ENCODE results near the gene DUSP3. TPM values are rescaled to one million over a fixed set of nuclear protein-coding genes. Genes with fewer than 3 reads are reported as not detected.

The DUSP3 gene
- total and polyA plus RNA-seq, 2 of the 13 experiments (the other 11 are each of a cell fraction or from before 2014, with no cell fraction given) = 60.0 to 71.5 TPM

GRCh38 chr17:43720311-43721060, 58.3 kb downstream of the DUSP3 start (continued):
- TF ChIP-seq, protein P1, sequence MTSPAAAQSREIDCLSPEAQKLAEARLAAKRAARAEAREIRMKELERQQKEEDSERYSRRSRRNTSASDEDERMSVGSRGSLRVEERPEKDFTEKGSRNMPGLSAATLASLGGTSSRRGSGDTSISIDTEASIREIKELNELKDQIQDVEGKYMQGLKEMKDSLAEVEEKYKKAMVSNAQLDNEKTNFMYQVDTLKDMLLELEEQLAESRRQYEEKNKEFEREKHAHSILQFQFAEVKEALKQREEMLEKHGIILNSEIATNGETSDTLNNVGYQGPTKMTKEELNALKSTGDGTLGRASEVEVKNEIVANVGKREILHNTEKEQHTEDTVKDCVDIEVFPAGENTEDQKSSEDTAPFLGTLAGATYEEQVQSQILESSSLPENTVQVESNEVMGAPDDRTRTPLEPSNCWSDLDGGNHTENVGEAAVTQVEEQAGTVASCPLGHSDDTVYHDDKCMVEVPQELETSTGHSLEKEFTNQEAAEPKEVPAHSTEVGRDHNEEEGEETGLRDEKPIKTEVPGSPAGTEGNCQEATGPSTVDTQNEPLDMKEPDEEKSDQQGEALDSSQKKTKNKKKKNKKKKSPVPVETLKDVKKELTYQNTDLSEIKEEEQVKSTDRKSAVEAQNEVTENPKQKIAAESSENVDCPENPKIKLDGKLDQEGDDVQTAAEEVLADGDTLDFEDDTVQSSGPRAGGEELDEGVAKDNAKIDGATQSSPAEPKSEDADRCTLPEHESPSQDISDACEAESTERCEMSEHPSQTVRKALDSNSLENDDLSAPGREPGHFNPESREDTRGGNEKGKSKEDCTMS (CRISPR knock-in tag; conservative IDR thresholded peaks at IDR 0.05) = no peak
- TF ChIP-seq E2F1 (CRISPR knock-in tag; IDR thresholded peaks at IDR 0.05) = no peak
- no peak for TF ChIP-seq GMEB2 (CRISPR knock-in tag; IDR thresholded peaks at IDR 0.05; ENCODE audit: low read depth)
- TF ChIP-seq, protein P2, sequence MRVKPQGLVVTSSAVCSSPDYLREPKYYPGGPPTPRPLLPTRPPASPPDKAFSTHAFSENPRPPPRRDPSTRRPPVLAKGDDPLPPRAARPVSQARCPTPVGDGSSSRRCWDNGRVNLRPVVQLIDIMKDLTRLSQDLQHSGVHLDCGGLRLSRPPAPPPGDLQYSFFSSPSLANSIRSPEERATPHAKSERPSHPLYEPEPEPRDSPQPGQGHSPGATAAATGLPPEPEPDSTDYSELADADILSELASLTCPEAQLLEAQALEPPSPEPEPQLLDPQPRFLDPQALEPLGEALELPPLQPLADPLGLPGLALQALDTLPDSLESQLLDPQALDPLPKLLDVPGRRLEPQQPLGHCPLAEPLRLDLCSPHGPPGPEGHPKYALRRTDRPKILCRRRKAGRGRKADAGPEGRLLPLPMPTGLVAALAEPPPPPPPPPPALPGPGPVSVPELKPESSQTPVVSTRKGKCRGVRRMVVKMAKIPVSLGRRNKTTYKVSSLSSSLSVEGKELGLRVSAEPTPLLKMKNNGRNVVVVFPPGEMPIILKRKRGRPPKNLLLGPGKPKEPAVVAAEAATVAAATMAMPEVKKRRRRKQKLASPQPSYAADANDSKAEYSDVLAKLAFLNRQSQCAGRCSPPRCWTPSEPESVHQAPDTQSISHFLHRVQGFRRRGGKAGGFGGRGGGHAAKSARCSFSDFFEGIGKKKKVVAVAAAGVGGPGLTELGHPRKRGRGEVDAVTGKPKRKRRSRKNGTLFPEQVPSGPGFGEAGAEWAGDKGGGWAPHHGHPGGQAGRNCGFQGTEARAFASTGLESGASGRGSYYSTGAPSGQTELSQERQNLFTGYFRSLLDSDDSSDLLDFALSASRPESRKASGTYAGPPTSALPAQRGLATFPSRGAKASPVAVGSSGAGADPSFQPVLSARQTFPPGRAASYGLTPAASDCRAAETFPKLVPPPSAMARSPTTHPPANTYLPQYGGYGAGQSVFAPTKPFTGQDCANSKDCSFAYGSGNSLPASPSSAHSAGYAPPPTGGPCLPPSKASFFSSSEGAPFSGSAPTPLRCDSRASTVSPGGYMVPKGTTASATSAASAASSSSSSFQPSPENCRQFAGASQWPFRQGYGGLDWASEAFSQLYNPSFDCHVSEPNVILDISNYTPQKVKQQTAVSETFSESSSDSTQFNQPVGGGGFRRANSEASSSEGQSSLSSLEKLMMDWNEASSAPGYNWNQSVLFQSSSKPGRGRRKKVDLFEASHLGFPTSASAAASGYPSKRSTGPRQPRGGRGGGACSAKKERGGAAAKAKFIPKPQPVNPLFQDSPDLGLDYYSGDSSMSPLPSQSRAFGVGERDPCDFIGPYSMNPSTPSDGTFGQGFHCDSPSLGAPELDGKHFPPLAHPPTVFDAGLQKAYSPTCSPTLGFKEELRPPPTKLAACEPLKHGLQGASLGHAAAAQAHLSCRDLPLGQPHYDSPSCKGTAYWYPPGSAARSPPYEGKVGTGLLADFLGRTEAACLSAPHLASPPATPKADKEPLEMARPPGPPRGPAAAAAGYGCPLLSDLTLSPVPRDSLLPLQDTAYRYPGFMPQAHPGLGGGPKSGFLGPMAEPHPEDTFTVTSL (CRISPR knock-in tag; IDR thresholded peaks at IDR 0.05; ENCODE audit: borderline replicate concordance) = no peak
- TF ChIP-seq, protein P3, sequence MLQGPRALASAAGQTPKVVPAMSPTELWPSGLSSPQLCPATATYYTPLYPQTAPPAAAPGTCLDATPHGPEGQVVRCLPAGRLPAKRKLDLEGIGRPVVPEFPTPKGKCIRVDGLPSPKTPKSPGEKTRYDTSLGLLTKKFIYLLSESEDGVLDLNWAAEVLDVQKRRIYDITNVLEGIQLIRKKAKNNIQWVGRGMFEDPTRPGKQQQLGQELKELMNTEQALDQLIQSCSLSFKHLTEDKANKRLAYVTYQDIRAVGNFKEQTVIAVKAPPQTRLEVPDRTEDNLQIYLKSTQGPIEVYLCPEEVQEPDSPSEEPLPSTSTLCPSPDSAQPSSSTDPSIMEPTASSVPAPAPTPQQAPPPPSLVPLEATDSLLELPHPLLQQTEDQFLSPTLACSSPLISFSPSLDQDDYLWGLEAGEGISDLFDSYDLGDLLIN (CRISPR knock-in tag; IDR thresholded peaks at IDR 0.05; ENCODE audit: borderline replicate concordance) = peak; percentile 39; the same call in 1 of the 2 replicates
- peak; percentile 58; the same call in 1 of the 2 replicates for TF ChIP-seq ELF1 (CRISPR knock-in tag; IDR thresholded peaks at IDR 0.05)
- peak; percentile 28; the same call in 1 of the 2 replicates for TF ChIP-seq BATF2 (CRISPR knock-in tag; IDR thresholded peaks at IDR 0.05)
- peak; percentile 82 for TF ChIP-seq RBFOX2 (IDR thresholded peaks at IDR 0.05; ENCODE audit: low read depth, low read length)
- peak; percentile 90 for TF ChIP-seq ZNF784 (CRISPR knock-in tag; IDR thresholded peaks at IDR 0.05; ENCODE audit: borderline replicate concordance)
- peak; percentile 61; the same call in 1 of the 2 replicates for TF ChIP-seq GMEB1 (CRISPR knock-in tag; IDR thresholded peaks at IDR 0.05; ENCODE audit: borderline replicate concordance)
